HEK293T (cell line): ENCODE results near the gene PFN3.
A peak's percentile ranks its signal among the peaks of the same experiment; 100 is the strongest.

Experiments used
- CTBP1 ChIP-seq: fragments of 450-650 bp; IDR thresholded peaks from 2 replicates; pipeline ENCODE4 v1.6.1; 2016; ENCODE audit warnings: borderline replicate concordance
- ELF4 ChIP-seq: fragments of 450-650 bp; IDR thresholded peaks from 2 replicates; pipeline ENCODE4 v1.6.1; 2017; ENCODE audit warnings: antibody characterized with exemption
- SP1 ChIP-seq: fragments of 450-650 bp; IDR thresholded peaks from 2 replicates; pipeline ENCODE4 v1.6.1; 2017
- TARDBP ChIP-seq: fragments of 450-650 bp; IDR thresholded peaks from 2 replicates; pipeline ENCODE4 v1.6.1; 2016

- TF ChIP-seq SP1 (no peak), TARDBP (no peak), ELF4 (no peak), CTBP1 (peak; percentile 39; the same call in 1 of the 2 replicates)
These were observed 2.0 kb upstream of the PFN3 start for GRCh38 chr5:177402271-177403043.
